ENCODE results near the gene DCLRE1C. TPM values are rescaled to one million over a fixed set of nuclear protein-coding genes. Genes with fewer than 3 reads are reported as not detected.
"Not testable (repeated sequence)": the region's sequence is repeated elsewhere in the genome, so short reads cannot be mapped to it uniquely, and the experiment has no call there.

The DCLRE1C gene
- total and polyA plus RNA-seq, 3 donors from 2014 or later: 2.2 to 5.1 (median 4.6) TPM

DNA sequence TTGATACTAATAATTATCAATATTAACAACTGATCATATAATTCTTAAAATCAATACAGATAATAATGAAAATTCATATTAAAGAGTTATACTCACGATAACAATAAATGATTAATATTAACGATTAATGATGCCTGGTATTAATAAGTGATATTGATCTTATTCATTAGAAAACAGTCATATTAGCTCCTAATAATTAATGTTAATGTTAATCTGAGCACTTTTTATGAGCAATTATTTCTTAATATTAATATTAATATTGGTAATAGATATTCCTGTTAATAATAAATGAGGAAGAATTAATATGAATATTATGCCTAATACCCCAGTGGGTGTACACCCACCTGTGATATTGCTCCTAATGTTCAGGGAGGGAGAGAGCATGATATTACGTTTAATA, 28.8 kb upstream of the DCLRE1C start:
- intact Hi-C loops (cut with DNase I; ENCODE audit: low total_unique reads): no loop called here
- 64 to 71% methylated on average over 3 of the region's 3 CpGs for WGBS, 2 donors
- Histone ChIP-seq H3K4me1 (no peaks in the 10 kb centered on the region), H3K36me3 (ENCODE audit: low read depth, missing control alignments) (no peaks in the 10 kb centered on the region), H3K27me3 (no peaks in the 10 kb centered on the region), H3K4me3 (no peak overlapping the region), H3K9me3 (no peaks in the 10 kb centered on the region), H3K27ac (no peak overlapping the region)
- TF ChIP-seq, protein P1, sequence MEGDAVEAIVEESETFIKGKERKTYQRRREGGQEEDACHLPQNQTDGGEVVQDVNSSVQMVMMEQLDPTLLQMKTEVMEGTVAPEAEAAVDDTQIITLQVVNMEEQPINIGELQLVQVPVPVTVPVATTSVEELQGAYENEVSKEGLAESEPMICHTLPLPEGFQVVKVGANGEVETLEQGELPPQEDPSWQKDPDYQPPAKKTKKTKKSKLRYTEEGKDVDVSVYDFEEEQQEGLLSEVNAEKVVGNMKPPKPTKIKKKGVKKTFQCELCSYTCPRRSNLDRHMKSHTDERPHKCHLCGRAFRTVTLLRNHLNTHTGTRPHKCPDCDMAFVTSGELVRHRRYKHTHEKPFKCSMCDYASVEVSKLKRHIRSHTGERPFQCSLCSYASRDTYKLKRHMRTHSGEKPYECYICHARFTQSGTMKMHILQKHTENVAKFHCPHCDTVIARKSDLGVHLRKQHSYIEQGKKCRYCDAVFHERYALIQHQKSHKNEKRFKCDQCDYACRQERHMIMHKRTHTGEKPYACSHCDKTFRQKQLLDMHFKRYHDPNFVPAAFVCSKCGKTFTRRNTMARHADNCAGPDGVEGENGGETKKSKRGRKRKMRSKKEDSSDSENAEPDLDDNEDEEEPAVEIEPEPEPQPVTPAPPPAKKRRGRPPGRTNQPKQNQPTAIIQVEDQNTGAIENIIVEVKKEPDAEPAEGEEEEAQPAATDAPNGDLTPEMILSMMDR (IDR thresholded peaks at IDR 0.05): no peak
- no peak for TF ChIP-seq POLR2A (IDR thresholded peaks at IDR 0.05)
- DNase-seq: no peak

DNA sequence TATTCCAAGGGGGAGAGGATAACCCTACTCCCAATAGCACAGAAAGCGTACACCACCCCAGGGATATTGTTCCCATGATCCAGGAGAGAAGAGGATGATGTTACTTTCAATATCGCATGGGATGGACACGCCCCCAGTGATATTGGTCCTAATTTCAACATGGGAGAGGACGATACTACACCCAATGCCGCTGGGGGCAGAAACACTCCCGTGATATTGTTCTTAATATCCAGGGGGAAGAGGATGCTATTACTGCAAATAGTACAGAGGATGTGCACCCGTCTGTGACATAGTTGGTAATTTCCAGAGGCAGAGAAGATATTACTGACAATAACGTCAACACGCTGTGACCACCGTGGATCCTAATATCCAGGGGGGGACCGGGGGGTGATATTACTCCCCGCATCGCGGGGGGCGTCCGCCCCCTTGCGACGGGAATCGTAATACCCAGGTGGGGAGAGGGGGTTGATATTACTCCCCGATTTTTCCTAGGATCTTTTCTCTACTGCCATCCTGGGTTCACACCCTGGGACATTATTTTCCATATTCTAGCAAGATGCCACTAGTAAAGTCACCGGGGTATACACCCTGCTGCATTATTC, 21.9 kb upstream of the DCLRE1C start:
- no peak overlapping the region for H3K27ac ChIP-seq
- no peak for DNase-seq
- H3K27me3 ChIP-seq: no peaks in the 10 kb centered on the region
- no peaks in the 10 kb centered on the region for H3K4me1 ChIP-seq
- H3K9me3 ChIP-seq: no peaks in the 10 kb centered on the region
- WGBS, 2 donors: 14 to 23% methylated on average over 20 to 21 of the region's 21 CpGs
- H3K4me3 ChIP-seq: no peak overlapping the region
- H3K36me3 ChIP-seq (ENCODE audit: low read depth, missing control alignments): no peaks in the 10 kb centered on the region
- TF ChIP-seq, protein P1 (IDR thresholded peaks at IDR 0.05): no peak
- no peak for TF ChIP-seq POLR2A (IDR thresholded peaks at IDR 0.05)
- intact Hi-C loops (cut with DNase I; ENCODE audit: low total_unique reads): no loop called here

DNA sequence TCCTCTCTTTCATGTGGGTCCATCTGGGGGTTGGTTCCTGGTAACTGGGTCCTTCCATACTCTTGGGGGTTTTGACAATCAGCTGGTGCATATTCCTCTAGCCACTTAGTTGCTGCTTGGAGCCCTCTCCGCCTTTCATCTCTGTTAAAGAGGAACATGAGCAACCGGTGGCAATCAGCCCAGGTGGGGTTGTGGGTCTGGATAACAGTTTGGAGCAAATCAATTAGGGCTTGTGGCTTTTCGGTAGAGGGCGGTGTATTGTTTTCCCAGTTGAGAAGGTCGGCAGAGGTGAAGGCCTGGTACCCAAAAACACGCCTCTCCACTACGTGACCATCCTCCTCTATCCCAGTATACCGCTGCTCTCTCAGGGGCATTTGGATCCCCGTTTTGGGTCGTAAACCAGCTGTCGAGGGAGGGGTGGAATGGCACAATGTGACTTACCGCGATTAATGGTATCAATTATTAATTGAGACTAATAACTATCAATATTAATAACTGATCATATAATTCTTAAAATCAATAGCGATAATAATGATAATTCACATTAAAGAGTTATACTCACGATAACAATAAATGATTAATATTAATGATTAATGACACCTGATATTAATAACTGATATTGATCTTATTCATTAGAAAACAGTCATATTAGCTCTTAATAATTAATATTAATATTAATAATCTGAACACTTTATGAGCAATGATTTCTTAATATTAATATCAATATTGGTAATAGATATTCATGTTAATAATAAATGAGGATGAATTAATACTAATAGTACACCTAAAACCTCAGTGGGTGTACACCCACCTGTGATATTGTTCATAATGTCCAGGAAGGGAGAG, 20.5 kb upstream of the DCLRE1C start:
- H3K4me1 ChIP-seq; H3K27me3 ChIP-seq; H3K4me3 ChIP-seq; intact Hi-C loops (cut with DNase I; ENCODE audit: low total_unique reads); H3K36me3 ChIP-seq (ENCODE audit: low read depth, missing control alignments); DNase-seq; H3K9me3 ChIP-seq; H3K27ac ChIP-seq: not testable (repeated sequence)
- 40 to 43% methylated on average over 15 of the region's 15 CpGs for WGBS, 2 donors

DNA sequence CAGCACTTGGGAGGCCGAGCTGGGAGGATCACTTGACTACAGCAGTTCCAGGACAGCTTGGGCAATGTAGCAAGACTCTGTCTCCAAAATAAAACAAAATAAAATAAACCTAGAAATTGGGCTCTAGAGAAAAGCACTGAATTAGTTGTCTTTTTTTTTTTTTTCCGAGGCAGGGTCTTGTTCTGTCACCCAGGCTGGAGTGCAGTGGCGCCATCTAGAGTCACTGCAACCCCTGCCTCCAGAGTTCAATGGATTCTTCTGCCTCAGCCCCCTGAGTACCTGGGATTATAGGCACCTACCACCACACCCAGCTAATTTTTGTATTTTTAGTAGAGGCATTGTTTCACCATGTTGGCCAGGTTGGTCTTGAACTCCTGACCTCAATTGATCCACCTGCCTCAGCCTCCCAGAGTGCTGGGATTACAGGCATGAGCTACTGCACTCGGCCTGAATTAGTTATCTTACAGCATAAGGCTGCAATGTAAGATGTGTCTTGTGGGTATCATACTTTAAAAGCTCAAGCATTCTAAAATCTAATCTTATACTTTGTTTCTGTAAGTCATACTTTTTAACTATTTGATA, 18.1 kb upstream of the DCLRE1C start:
- intact Hi-C loops (cut with DNase I; ENCODE audit: low total_unique reads): no loop called here
- peak; percentile 39 for DNase-seq
- Histone ChIP-seq H3K4me1 (no peaks in the 10 kb centered on the region), H3K9me3 (no peaks in the 10 kb centered on the region), H3K27me3 (no peaks in the 10 kb centered on the region), H3K36me3 (ENCODE audit: low read depth, missing control alignments) (no peaks in the 10 kb centered on the region), H3K27ac (no peak overlapping the region), H3K4me3 (no peak overlapping the region)
- no peak for TF ChIP-seq POLR2A (IDR thresholded peaks at IDR 0.05)
- TF ChIP-seq, protein P1 (IDR thresholded peaks at IDR 0.05): peak in 1 of 3 experiments; percentile 36
- 66 to 76% methylated on average over 4 of the region's 4 CpGs for WGBS, 2 donors

DNA sequence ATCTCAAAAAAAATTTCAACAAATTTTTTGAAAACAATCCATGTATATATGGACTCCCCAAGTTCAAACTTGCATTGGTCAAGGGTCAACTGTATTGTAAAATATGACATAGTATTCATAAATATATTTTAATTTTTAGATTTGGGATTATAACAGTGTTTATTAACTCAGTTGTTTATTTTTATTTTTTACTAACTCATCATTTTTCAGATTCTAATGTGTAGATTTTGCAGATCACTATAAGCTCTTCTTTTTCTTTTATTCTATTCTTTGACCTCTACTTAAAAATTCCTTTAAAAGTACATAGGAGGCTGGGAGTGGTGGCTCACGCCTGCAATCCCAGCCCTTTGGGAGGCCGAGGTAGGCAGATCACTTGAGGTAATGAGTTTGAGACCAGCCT, 14.0 kb upstream of the DCLRE1C start:
- no peak for DNase-seq
- Histone ChIP-seq H3K4me1 (no peaks in the 10 kb centered on the region), H3K9me3 (no peaks in the 10 kb centered on the region), H3K36me3 (ENCODE audit: low read depth, missing control alignments) (no peaks in the 10 kb centered on the region), H3K4me3 (no peak overlapping the region), H3K27ac (no peak overlapping the region), H3K27me3 (no peaks in the 10 kb centered on the region)
- TF ChIP-seq, protein P1 (IDR thresholded peaks at IDR 0.05): no peak
- no peak for TF ChIP-seq POLR2A (IDR thresholded peaks at IDR 0.05)
- 82 to 89% methylated on average over 2 of the region's 2 CpGs for WGBS, 2 donors
- intact Hi-C loops (cut with DNase I; ENCODE audit: low total_unique reads): no loop called here

Measured in testis (tissue), 3 donors.